Measurements from ENCODE around the gene SF3A2. TPM values are rescaled to one million over a fixed set of nuclear protein-coding genes. Genes with fewer than 3 reads are reported as not detected.

Gene SF3A2
- total and polyA plus RNA-seq, 4 donors: 37.2 to 113 (median 63.0) TPM

DNA sequence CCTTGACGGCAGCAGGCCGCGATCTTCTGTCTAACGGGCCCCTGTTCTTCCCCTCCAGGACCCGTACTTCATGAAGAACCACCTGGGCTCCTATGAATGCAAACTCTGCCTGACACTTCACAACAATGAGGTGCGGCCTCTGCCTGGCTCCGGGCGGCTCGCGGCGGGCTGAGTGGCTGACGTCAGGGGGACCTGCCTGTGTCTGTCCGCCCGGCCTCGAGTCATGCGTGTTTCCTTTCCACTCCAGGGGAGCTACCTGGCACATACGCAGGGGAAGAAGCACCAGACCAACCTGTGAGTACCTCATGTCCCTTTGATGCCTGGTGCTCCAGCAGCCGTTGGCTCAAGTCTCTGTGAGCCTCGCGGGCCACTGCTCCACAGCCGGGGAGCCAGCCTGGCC lies 7.9 kb downstream of the SF3A2 start:
- Histone ChIP-seq H3K36me3 (ENCODE audit: control insufficient read depth in 4 of 4, insufficient read depth in 4 of 4, low read length in 4 of 4) (peaks cover 20 to 60% (median 37%) of the 10 kb centered on the region in 4 donors), H3K9ac (ENCODE audit: insufficient read depth in 1 of 2, low read length in 2 of 2) (no peak overlapping the region), H3K27ac (ENCODE audit: low read depth in 1 of 2, low read length in 1 of 2) (no peak overlapping the region), H3K27me3 (ENCODE audit: control insufficient read depth in 3 of 3, insufficient read depth in 3 of 3, low read length in 2 of 3) (no peaks in the 10 kb centered on the region), H3K9me3 (ENCODE audit: control insufficient read depth in 4 of 4, insufficient read depth in 3 of 4, low read length in 3 of 4) (peaks cover 0 to 6% (median 0%) of the 10 kb centered on the region in 4 donors), H3K4me3 (no peak overlapping the region), H3K4me1 (ENCODE audit: control insufficient read depth in 5 of 5, insufficient read depth in 5 of 5, low read length in 5 of 5) (peaks cover 4 to 29% (median 9%) of the 10 kb centered on the region in 5 donors)
- no peak for ATAC-seq (ENCODE audit: insufficient read depth, low FRiP score)
- no peak for DNase-seq
- TF ChIP-seq, protein P1, sequence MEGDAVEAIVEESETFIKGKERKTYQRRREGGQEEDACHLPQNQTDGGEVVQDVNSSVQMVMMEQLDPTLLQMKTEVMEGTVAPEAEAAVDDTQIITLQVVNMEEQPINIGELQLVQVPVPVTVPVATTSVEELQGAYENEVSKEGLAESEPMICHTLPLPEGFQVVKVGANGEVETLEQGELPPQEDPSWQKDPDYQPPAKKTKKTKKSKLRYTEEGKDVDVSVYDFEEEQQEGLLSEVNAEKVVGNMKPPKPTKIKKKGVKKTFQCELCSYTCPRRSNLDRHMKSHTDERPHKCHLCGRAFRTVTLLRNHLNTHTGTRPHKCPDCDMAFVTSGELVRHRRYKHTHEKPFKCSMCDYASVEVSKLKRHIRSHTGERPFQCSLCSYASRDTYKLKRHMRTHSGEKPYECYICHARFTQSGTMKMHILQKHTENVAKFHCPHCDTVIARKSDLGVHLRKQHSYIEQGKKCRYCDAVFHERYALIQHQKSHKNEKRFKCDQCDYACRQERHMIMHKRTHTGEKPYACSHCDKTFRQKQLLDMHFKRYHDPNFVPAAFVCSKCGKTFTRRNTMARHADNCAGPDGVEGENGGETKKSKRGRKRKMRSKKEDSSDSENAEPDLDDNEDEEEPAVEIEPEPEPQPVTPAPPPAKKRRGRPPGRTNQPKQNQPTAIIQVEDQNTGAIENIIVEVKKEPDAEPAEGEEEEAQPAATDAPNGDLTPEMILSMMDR (IDR thresholded peaks at IDR 0.05; ENCODE audit: control extremely low read depth, extremely low read depth): no peak
- WGBS, 2 donors: 93 to 94% methylated on average over 19 to 21 of the region's 21 CpGs

DNA sequence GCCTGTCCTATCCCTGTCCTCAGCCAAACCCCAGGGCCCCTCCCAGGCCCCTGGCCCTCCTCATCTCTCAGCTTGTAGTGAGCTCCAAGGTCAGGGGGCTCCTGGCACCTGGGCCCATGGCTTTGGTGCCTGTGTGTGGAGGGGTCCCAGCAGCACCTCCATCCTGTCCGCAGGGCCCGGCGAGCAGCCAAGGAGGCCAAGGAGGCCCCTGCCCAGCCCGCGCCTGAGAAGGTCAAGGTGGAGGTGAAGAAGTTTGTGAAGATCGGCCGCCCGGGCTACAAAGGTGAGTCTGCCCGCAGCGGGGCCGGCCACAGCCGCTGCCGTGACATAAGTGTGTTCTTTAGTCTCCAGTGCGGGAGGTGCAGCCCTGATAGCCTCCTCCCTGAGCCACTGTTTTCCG lies 8.6 kb downstream of the SF3A2 start:
- Histone ChIP-seq H3K36me3 (ENCODE audit: control insufficient read depth in 4 of 4, insufficient read depth in 4 of 4, low read length in 4 of 4) (peaks cover 20 to 60% (median 37%) of the 10 kb centered on the region in 4 donors), H3K4me1 (ENCODE audit: control insufficient read depth in 5 of 5, insufficient read depth in 5 of 5, low read length in 5 of 5) (peaks cover 4 to 26% (median 6%) of the 10 kb centered on the region in 5 donors), H3K9ac (ENCODE audit: insufficient read depth in 1 of 2, low read length in 2 of 2) (no peak overlapping the region), H3K9me3 (ENCODE audit: control insufficient read depth in 4 of 4, insufficient read depth in 3 of 4, low read length in 3 of 4) (peaks cover 0 to 6% (median 0%) of the 10 kb centered on the region in 4 donors), H3K4me3 (no peak overlapping the region), H3K27ac (ENCODE audit: low read depth in 1 of 2, low read length in 1 of 2) (no peak overlapping the region), H3K27me3 (ENCODE audit: control insufficient read depth in 3 of 3, insufficient read depth in 3 of 3, low read length in 2 of 3) (peaks cover 0 to 6% (median 2%) of the 10 kb centered on the region in 3 donors)
- ATAC-seq (ENCODE audit: insufficient read depth, low FRiP score) (no peak), DNase-seq (no peak)
- TF ChIP-seq, protein P1 (IDR thresholded peaks at IDR 0.05; ENCODE audit: control extremely low read depth, extremely low read depth): no peak
- 97% methylated on average over 15 of the region's 15 CpGs for WGBS, 2 donors

DNA sequence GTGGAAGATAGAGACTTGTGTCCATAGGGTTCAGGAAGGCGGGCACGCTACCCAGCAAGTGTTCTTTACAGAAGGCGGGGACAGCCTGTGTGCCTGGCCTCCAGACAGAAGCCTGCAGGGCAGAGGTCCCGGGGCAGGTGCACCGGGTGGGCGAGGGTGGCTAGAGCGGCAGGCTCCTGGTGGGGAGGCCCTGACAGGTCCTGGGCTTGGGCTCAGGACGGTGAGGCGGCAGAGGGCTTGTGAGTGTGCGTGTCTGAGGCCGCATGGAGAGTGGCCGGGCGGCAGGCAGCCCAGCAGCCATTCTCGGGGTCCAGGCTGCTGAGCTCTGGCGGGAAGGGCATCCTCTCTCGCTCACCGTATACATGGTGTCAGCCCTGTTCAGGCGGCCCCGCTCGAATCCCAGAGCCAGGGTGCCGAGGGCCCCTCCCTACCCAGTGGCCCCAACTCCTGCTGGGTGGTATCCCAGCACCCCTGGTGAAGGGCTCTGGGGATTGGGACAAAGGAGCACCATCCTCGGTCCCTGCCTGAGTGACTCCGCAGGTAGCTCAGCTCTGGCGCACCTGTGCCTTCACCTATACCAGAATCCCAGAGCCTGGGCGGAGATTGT lies 9.5 kb downstream of the SF3A2 start:
- Histone ChIP-seq H3K4me3 (no peak overlapping the region), H3K27me3 (ENCODE audit: control insufficient read depth in 3 of 3, insufficient read depth in 3 of 3, low read length in 2 of 3) (peaks cover 0 to 10% (median 3%) of the 10 kb centered on the region in 3 donors), H3K4me1 (ENCODE audit: control insufficient read depth in 5 of 5, insufficient read depth in 5 of 5, low read length in 5 of 5) (peaks cover 0 to 27% (median 6%) of the 10 kb centered on the region in 5 donors), H3K36me3 (ENCODE audit: control insufficient read depth in 4 of 4, insufficient read depth in 4 of 4, low read length in 4 of 4) (peaks cover 20 to 60% (median 37%) of the 10 kb centered on the region in 4 donors), H3K9ac (ENCODE audit: insufficient read depth in 1 of 2, low read length in 2 of 2) (no peak overlapping the region), H3K27ac (ENCODE audit: low read depth in 1 of 2, low read length in 1 of 2) (no peak overlapping the region), H3K9me3 (ENCODE audit: control insufficient read depth in 4 of 4, insufficient read depth in 3 of 4, low read length in 3 of 4) (peaks cover 0 to 6% (median 0%) of the 10 kb centered on the region in 4 donors)
- TF ChIP-seq, protein P1 (IDR thresholded peaks at IDR 0.05; ENCODE audit: control extremely low read depth, extremely low read depth): no peak
- WGBS, 2 donors: 92% methylated on average over 25 of the region's 25 CpGs
- ATAC-seq (ENCODE audit: insufficient read depth, low FRiP score): no peak
- no peak for DNase-seq

All from lung (tissue), 12 donors.